ENCODE results near the gene DTX3.

DTX3 gene

GRCh38 chr12:57658890-57659289 lies 54.3 kb downstream of the DTX3 start:
- no peaks in the 10 kb centered on the region for H3K36me3 ChIP-seq
- H3K4me1 ChIP-seq = no peaks in the 10 kb centered on the region
- H3K27me3 ChIP-seq = peaks cover 0 to 7% of the 10 kb centered on the region in 2 donors
- TF ChIP-seq CTCF (IDR thresholded peaks at IDR 0.05) = no peak
- no peaks in the 10 kb centered on the region for H3K9me3 ChIP-seq
- no peak for DNase-seq
- intact Hi-C loops (cut with DNase I; ENCODE audit: low total_unique reads) = no loop called here
- H3K27ac ChIP-seq = no peak overlapping the region
- no peak overlapping the region for H3K4me3 ChIP-seq

All from tibial artery (tissue), 4 donors.